Adrenal gland (tissue), 5 donors: ENCODE measurements around the gene DR1.

Experiments used
- CTCF ChIP-seq, 6 experiments: fragments of 450-650 bp in 4 of 6; fragments of 200-600 bp in 2 of 6; sonication (generic) in 1 of 6; IDR thresholded peaks; 1 replicate in 5 of 6; 2 replicates in 1 of 6; pipeline versions ENCODE4 v1.5.1 to v1.8.0; 2016 to 2021; ENCODE audit warnings: antibody characterized with exemption in 6 of 6, mild to moderate bottlenecking in 2 of 6, moderate library complexity in 1 of 6
- POLR2A ChIP-seq, 2 donors: fragments of 450-650 bp; IDR thresholded peaks; one replicate each; pipeline ENCODE4 v1.6.1; 2017; ENCODE audit warnings: antibody characterized with exemption in 2 of 2, mild to moderate bottlenecking in 2 of 2, moderate library complexity in 1 of 2
- donor health status: DM: no; HTN: no; CAD: no.

- no peak for TF ChIP-seq POLR2A (IDR thresholded peaks at IDR 0.05)
- no peak for TF ChIP-seq CTCF (IDR thresholded peaks at IDR 0.05)
Measured at GRCh38 chr1:93317207-93317606, 28.5 kb upstream of the DR1 start.
